CD1c-positive myeloid dendritic cell (primary cell): ENCODE measurements around the gene LAMA3.
"Not testable (repeated sequence)": the region's sequence is repeated elsewhere in the genome, so short reads cannot be mapped to it uniquely, and the experiment has no call there.

ENCODE experiments used
- DNase-seq: peaks from one replicate; pipeline ENCODE4 v3.0.0-alpha.2; 2016; ENCODE audit errors: extremely low spot score

The LAMA3 gene

GRCh38 chr18:23727707-23728493, 38.6 kb downstream of the LAMA3 start:
- no peak for DNase-seq

- no peak for DNase-seq
Observed at GRCh38 chr18:23730857-23731256, 41.6 kb downstream of the LAMA3 start.

- no peak for DNase-seq
Observed at GRCh38 chr18:23731861-23732260, 42.6 kb downstream of the LAMA3 start.

- DNase-seq: no peak
Observed at GRCh38 chr18:23732439-23732838, 43.2 kb downstream of the LAMA3 start.

- not testable (repeated sequence) for DNase-seq
Observed at GRCh38 chr18:23733265-23733664, 44.0 kb downstream of the LAMA3 start.

GRCh38 chr18:23733895-23734294, 44.6 kb downstream of the LAMA3 start:
- no peak for DNase-seq

GRCh38 chr18:23735021-23735464, 45.8 kb downstream of the LAMA3 start:
- no peak for DNase-seq

GRCh38 chr18:23737578-23737977, 48.3 kb downstream of the LAMA3 start:
- DNase-seq: no peak

- peak; percentile 2 for DNase-seq
Observed at GRCh38 chr18:23738151-23738550, 48.9 kb downstream of the LAMA3 start.

- no peak for DNase-seq
Observed at GRCh38 chr18:23738575-23738974, 49.3 kb downstream of the LAMA3 start.

GRCh38 chr18:23740105-23740830, 51.0 kb downstream of the LAMA3 start:
- peak; percentile 11 for DNase-seq

GRCh38 chr18:23741967-23742366, 52.7 kb downstream of the LAMA3 start:
- DNase-seq: not testable (repeated sequence)

- DNase-seq: no peak
Observed at GRCh38 chr18:23743733-23744333, 54.6 kb downstream of the LAMA3 start.

GRCh38 chr18:23745366-23745765, 56.1 kb downstream of the LAMA3 start:
- no peak for DNase-seq

GRCh38 chr18:23746851-23747250, 57.6 kb downstream of the LAMA3 start:
- no peak for DNase-seq

GRCh38 chr18:23752363-23752762, 63.1 kb downstream of the LAMA3 start:
- DNase-seq: no peak

GRCh38 chr18:23752796-23753195, 63.5 kb downstream of the LAMA3 start:
- DNase-seq: no peak

- DNase-seq: no peak
Observed at GRCh38 chr18:23756590-23757436, 67.6 kb downstream of the LAMA3 start.

GRCh38 chr18:23757437-23757733, 68.1 kb downstream of the LAMA3 start:
- DNase-seq: no peak

GRCh38 chr18:23758281-23758680, 69.0 kb downstream of the LAMA3 start:
- no peak for DNase-seq

GRCh38 chr18:23761941-23762340, 72.7 kb downstream of the LAMA3 start:
- no peak for DNase-seq

GRCh38 chr18:23763343-23763742, 74.1 kb downstream of the LAMA3 start:
- no peak for DNase-seq
